Type B pancreatic cell (in vitro differentiated cells): Measurements from ENCODE around the gene FHOD3. TPM values are rescaled to one million over a fixed set of nuclear protein-coding genes. Genes with fewer than 3 reads are reported as not detected.
"Not testable (repeated sequence)": the region's sequence is repeated elsewhere in the genome, so short reads cannot be mapped to it uniquely, and the experiment has no call there.

ENCODE experiments used
- DNase-seq: peaks from one replicate; pipeline ENCODE4 v3.0.0; 2021; ENCODE audit warnings: mixed read lengths; ENCODE audit not compliant: unreplicated experiment; ENCODE audit errors: extremely low spot score
- H3K27ac Mint-ChIP-seq: 2 replicates; pipeline ENCODE4 v1.8.0; 2021; ENCODE audit warnings: mild to moderate bottlenecking, mixed read lengths
- H3K27me3 Mint-ChIP-seq: 2 replicates; pipeline ENCODE4 v1.8.0; 2021; ENCODE audit warnings: mixed read lengths
- H3K36me3 Mint-ChIP-seq: 2 replicates; pipeline ENCODE4 v1.8.0; 2021; ENCODE audit warnings: mixed read lengths
- H3K4me1 Mint-ChIP-seq: one replicate; pipeline ENCODE4 v1.8.0; 2021; ENCODE audit warnings: mixed read lengths; ENCODE audit not compliant: unreplicated experiment
- H3K4me3 Mint-ChIP-seq: 2 replicates; pipeline ENCODE4 v1.8.0; 2021; ENCODE audit warnings: mild to moderate bottlenecking, mixed read lengths
- H3K9me3 Mint-ChIP-seq: 2 replicates; pipeline ENCODE4 v1.8.0; 2021; ENCODE audit warnings: mixed read lengths
- CTCF ChIP-seq: fragments of 200-600 bp; sonication (generic); conservative IDR thresholded peaks from 2 replicates; pipeline ENCODE4 v1.5.0; 2021; ENCODE audit warnings: antibody characterized with exemption, mild to moderate bottlenecking
- total RNA-seq: library from RNA; stranded (reverse); gene quantifications from 2 replicates; pipeline ENCODE4 v1.2.1, GENCODE V29; 2021; ENCODE audit warnings: low replicate concordance

The FHOD3 gene
- total RNA-seq, 1 donor from 2014 or later = 5.3 TPM

DNA sequence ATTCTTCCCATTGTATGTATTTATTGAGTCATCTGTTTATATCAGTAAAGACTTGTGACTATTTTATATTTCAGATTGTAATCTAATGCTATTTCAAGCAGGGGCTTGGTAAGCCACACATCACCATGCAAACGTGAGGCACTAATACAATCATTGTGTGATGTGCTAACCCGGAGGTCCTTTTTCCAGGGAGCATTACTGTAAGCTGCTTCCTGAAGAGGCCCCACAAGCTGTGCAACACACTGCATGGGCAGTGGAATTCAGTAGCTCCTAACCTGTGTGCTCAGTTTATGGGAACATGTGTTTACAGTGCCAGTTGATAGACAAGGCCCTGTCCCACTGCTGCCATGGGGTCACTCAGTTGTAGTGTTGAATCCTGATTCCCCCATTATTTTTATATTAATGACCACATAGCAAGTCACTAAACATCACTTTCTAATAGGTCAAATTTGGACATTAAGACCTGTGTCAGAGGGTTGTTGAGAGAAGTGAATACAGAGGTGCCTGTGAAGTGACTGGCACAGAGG is 162.9 kb downstream of the FHOD3 start:
- Mint-ChIP-seq H3K4me3 (no peak overlapping the region), H3K36me3 (no peaks in the 10 kb centered on the region), H3K27me3 (peaks cover 18% of the 10 kb centered on the region), H3K9me3 (no peaks in the 10 kb centered on the region), H3K4me1 (peaks cover 14% of the 10 kb centered on the region), H3K27ac (no peak overlapping the region)
- no peak for DNase-seq
- TF ChIP-seq CTCF = no peak

- DNase-seq = no peak
These were observed 163.3 kb downstream of the FHOD3 start for GRCh38 chr18:36460854-36461253.

DNA sequence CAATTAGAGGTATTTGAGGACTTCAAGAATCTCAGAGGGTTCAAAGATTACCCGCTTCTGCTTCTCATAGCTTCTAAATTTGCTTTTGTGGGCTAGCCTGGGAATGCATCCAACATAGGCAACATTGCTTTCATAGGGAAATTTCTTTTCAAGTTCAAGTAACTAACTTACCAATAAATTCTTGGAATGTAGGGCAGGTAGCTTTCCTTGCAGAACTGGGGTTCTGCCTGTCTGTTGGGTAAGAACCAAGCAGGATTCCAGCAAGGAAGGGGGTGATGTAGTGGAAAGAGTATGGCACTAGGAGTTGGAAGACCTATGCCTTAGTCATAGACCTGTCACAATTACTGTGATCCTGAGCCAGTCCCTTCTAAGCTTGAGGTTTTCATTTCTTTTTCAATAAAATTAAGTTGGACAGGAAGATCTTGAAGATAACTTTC is 164.1 kb downstream of the FHOD3 start:
- Mint-ChIP-seq H3K9me3 (no peaks in the 10 kb centered on the region), H3K4me1 (peaks cover 25% of the 10 kb centered on the region)

More at GRCh38 chr18:36460854-36461253, 163.3 kb downstream of the FHOD3 start:
- Mint-ChIP-seq H3K4me1 (peaks cover 18% of the 10 kb centered on the region), H3K4me3 (no peak overlapping the region), H3K36me3 (no peaks in the 10 kb centered on the region), H3K27ac (no peak overlapping the region), H3K27me3 (peaks cover 20% of the 10 kb centered on the region), H3K9me3 (no peaks in the 10 kb centered on the region)
- no peak for TF ChIP-seq CTCF

DNA sequence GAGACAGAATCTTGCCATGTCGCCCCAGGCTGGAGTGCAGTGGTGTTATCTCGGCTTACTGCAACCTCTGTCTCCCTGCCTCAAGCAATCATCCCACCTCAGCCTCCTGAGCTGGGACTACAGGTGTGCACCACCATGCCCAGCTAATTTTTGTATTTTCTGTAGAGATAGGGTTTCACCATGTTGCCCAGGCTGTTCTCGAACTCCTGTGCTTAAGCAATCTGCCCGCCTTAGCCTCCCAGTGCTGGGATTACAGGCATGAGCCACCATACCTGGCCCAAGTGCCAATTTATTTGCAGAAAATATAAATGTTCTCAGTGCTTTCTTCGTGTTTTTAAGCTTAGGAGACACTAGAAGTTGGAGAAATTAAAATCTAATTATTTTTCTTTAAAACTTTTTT is 166.0 kb downstream of the FHOD3 start:
- not testable (repeated sequence) for H3K27ac Mint-ChIP-seq, H3K4me3 Mint-ChIP-seq, H3K36me3 Mint-ChIP-seq, DNase-seq, H3K9me3 Mint-ChIP-seq
- peaks cover 26% of the 10 kb centered on the region for H3K4me1 Mint-ChIP-seq
- H3K27me3 Mint-ChIP-seq = peaks cover 24% of the 10 kb centered on the region

More for the DNA sequence above, 164.1 kb downstream of the FHOD3 start:
- no peaks in the 10 kb centered on the region for H3K36me3 Mint-ChIP-seq
- TF ChIP-seq CTCF = no peak
- no peak overlapping the region for H3K4me3 Mint-ChIP-seq
- H3K27ac Mint-ChIP-seq = no peak overlapping the region
- DNase-seq = no peak
- peaks cover 26% of the 10 kb centered on the region for H3K27me3 Mint-ChIP-seq

DNA sequence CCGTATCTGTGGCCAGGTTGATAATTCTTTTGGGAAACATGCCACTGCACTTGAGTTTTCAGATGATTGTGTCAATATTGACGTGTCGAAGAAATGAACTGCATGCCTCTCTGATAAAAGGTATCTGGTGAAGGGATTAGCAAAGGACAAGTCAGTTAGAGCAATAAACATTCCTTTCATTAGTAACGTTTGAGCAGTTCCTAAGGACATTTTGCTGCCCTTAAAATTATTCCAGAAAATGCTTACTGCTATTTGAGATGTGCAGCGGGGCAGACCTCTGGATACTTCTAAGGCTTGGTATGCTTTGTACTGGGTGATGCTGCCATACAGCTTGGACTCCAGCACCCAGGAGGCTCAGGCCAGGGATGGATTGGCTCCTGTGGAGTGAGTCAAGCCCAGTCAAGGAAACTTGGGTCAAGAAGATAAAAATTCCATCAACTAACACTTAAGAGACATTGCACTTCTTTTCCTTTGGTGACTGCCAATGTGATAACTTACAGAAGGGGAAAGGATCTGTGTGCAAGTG is 166.7 kb downstream of the FHOD3 start:
- H3K9me3 Mint-ChIP-seq = no peaks in the 10 kb centered on the region
- H3K4me1 Mint-ChIP-seq = peaks cover 27% of the 10 kb centered on the region
- peaks cover 19% of the 10 kb centered on the region for H3K27me3 Mint-ChIP-seq
- no peaks in the 10 kb centered on the region for H3K36me3 Mint-ChIP-seq
- no peak for TF ChIP-seq CTCF
- no peak overlapping the region for H3K27ac Mint-ChIP-seq
- DNase-seq = no peak
- H3K4me3 Mint-ChIP-seq = no peak overlapping the region

DNA sequence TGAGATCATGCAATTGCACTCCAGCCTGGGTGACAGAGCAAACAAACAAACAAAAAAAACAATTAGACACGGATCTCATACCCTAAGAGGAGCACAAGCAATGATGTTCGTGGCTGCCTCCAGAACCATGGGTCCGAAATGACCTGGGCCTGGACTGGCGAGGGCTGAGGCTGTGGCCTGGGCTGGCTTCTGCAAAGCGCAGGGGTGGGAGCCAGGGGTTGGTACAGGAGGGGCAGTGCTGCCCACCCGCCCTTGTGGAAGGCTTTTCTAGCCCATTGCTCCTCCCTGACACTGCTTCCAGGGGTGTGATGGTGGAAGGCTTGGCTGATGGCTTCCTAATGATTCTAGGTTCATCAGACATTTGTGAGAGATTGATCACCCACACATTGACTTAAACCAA is 167.8 kb downstream of the FHOD3 start:
- H3K27me3 Mint-ChIP-seq = peaks cover 19% of the 10 kb centered on the region
- peaks cover 25% of the 10 kb centered on the region for H3K4me1 Mint-ChIP-seq
- no peak overlapping the region for H3K4me3 Mint-ChIP-seq
- H3K36me3 Mint-ChIP-seq = no peaks in the 10 kb centered on the region
- no peaks in the 10 kb centered on the region for H3K9me3 Mint-ChIP-seq
- no peak for DNase-seq
- no peak for TF ChIP-seq CTCF
- H3K27ac Mint-ChIP-seq = no peak overlapping the region
